GM19468 (cell line): ENCODE data around the gene BORCS5.
A peak's percentile ranks its signal among the peaks of the same experiment; 100 is the strongest.
"Not testable (repeated sequence)": the region's sequence is repeated elsewhere in the genome, so short reads cannot be mapped to it uniquely, and the experiment has no call there.

Source experiments
- ATAC-seq: cut with Tn5 transposase; IDR thresholded peaks from one replicate; pipeline ENCODE4 v1.9.1; 2021; ENCODE audit warnings: mild to moderate bottlenecking, moderate library complexity, moderate number of reproducible peaks; ENCODE audit not compliant: unreplicated experiment; ENCODE audit errors: extremely low read depth

The BORCS5 gene

GRCh38 chr12:12451098-12451497 is 94.2 kb downstream of the BORCS5 start:
- no peak for ATAC-seq

GRCh38 chr12:12452326-12452902 is 95.5 kb downstream of the BORCS5 start:
- no peak for ATAC-seq

- ATAC-seq: no peak
Observed at GRCh38 chr12:12453635-12454034, 96.8 kb downstream of the BORCS5 start.

- no peak for ATAC-seq
Observed at GRCh38 chr12:12454315-12454714, 97.4 kb downstream of the BORCS5 start.

GRCh38 chr12:12456637-12457036 is 99.8 kb downstream of the BORCS5 start:
- no peak for ATAC-seq

- no peak for ATAC-seq
Observed at GRCh38 chr12:12460935-12461922, 104.4 kb downstream of the BORCS5 start.

- no peak for ATAC-seq
Observed at GRCh38 chr12:12461923-12462315, 105.0 kb downstream of the BORCS5 start.

GRCh38 chr12:12465522-12465921 is 108.6 kb downstream of the BORCS5 start:
- no peak for ATAC-seq

GRCh38 chr12:12466157-12466556 is 109.3 kb downstream of the BORCS5 start:
- ATAC-seq: no peak

- no peak for ATAC-seq
Observed at GRCh38 chr12:12467264-12467663, 110.4 kb downstream of the BORCS5 start.

GRCh38 chr12:12467688-12468261 is 110.9 kb downstream of the BORCS5 start:
- no peak for ATAC-seq

GRCh38 chr12:12468575-12468974 is 111.7 kb downstream of the BORCS5 start:
- no peak for ATAC-seq

- no peak for ATAC-seq
Observed at GRCh38 chr12:12469386-12469785, 112.5 kb downstream of the BORCS5 start.

GRCh38 chr12:12470751-12471306 is 114.0 kb downstream of the BORCS5 start:
- no peak for ATAC-seq

GRCh38 chr12:12471982-12472961 is 115.4 kb downstream of the BORCS5 start:
- ATAC-seq: not testable (repeated sequence)

- no peak for ATAC-seq
Observed at GRCh38 chr12:12473223-12473622, 116.3 kb downstream of the BORCS5 start.

- no peak for ATAC-seq
Observed at GRCh38 chr12:12474471-12474928, 117.6 kb downstream of the BORCS5 start.

- peak; percentile 73 for ATAC-seq
Observed at GRCh38 chr12:12474931-12475795, 118.3 kb downstream of the BORCS5 start.
